ENCODE measurements around the gene YIPF2.
"Not testable (repeated sequence)": the region's sequence is repeated elsewhere in the genome, so short reads cannot be mapped to it uniquely, and the experiment has no call there.

The YIPF2 gene

DNA sequence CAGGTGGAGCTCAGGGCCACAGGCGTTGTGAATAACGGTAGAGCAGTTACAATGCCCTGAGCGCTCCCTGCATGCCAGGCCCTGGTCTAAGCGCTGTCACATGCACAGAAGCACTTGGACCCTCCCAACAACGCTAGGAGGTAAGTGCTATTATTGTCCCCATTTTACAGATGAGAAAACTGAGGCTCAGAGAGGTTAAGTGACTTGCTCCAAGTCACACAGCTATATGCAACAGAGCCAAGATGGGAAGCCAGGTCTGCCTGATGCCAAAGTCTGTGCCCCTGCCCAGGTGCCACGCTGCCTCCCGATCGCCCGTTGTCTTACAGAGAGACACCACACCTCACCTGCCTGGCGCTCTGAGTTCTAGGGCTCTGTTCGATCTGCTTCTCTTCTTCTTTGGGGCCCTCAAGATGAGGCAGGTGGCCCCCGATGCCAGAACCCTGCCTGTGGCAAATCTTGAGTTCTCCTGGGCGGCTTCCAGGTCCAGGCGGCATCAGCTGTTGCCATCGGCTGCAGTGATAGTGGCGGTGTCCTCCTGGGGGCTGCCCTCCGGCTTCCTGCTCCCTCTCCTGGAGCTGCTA, 20.0 kb downstream of the YIPF2 start:
- no peak for DNase-seq (ENCODE audit: low read depth)

DNA sequence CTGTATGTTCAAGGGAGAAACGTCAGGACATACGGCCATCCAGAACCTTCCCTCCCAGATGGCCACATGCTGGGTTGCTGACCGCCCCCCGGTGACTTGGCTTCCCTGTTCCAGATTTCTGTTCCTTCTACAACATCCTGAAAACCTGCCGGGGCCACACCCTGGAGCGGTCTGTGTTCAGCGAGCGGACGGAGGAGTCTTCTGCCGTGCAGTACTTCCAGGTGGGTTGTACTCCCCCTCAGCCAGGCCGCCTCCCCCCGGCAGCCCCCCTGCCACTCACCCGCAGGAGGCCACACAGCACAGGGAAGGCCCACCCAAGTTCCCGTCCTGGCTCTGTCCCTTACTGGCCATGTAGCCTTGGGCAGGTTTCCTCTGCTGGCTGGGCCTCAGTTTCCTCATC, 20.5 kb downstream of the YIPF2 start:
- DNase-seq (ENCODE audit: low read depth) = no peak

DNA sequence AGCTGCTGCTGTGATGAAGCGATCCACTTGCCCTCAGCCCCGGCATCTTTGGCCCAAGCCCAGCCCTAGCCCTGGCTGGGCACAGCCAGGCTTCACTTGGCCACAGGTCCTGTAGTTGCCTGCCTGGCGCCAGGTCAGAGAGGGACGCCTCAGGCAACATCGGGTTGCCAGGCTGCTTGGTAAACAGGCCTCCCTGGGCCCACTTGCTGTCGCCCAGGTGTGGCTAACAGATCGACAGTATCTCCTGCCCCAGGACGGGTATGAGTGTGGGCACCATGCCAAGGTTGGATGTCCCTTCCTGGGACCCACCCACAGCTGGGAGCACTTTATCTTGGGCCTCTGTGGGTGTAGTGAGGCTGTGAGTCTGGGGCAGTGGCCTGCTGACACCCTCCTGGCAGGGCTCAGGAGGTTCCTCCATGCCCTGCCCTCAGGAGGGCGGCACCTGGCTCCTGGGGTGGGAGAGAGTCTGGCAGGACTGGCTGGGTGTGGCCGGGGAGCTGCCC, 29.2 kb downstream of the YIPF2 start:
- no peak for DNase-seq (ENCODE audit: low read depth)

DNA sequence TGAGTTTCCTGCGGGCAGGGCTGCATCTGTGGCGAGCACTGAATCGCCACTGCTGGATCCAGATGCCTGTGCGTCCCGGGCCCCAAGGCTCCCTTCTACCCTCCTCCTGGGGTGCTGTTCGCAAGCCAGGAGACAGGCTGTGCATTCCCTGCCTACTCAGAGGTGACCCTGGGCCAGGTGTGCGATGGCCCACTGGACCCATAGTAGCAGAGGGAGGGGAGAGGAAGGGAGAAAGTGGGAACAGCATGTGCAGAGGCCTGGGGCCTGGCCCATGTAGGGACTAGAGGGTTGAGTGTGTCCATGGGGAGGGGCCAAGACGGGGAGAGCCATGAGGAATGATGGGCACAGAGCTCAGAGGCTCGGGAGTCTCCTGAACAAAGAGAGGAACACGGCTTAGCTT, 29.8 kb downstream of the YIPF2 start:
- no peak for DNase-seq (ENCODE audit: low read depth)

DNA sequence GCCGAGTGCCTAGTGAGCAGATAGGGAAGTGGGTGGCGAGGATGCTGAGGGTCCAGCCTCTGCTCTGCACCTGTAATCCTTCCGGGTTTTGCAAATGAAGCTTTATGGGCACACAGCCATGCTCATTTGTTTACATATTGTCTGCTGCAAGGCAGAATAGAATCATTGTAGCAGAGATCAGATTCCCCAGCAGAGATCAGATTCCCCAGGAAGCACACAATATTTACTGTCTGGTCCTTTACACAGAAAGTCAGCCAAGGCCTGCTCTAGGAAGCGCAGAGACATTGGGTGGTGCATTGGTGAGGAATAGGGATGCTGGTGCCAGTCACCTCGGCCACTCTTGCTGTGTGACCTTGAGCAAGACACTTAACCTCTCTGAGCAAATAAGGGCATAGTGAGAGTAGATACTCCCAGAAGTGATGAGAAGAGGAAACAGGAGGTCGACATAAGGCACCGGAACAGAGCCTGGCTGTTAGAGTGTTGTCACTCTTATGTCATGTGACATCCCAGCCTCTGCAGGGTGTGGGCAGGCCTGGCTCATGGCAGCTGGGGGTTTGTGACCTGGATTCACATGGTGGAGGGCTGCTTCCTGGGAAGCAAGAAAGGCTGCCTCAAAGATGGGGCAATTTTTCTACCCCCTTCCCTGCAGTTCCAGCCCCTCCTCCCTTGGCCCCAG, 31.4 kb downstream of the YIPF2 start:
- DNase-seq (ENCODE audit: low read depth) = no peak

DNA sequence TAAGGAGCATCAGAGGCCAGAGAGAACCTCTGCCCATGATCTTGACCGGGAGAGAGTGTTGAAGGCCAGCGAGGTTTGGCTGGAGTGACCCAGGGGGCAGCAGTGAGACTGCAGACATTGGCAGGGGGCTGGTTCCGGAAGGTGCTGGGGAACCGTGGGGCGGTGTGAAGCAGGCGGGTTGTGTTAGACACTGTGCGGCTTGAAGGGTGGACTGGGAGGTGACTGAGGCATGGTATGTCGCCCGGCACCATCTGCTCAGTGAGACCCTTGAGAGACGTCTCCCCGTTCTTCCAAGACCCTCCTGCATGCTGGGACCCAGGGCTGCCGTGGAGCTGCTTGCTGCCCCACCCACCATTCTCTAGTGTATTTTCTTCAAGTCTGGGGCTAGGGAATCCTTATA, 32.5 kb downstream of the YIPF2 start:
- no peak for DNase-seq (ENCODE audit: low read depth)

DNA sequence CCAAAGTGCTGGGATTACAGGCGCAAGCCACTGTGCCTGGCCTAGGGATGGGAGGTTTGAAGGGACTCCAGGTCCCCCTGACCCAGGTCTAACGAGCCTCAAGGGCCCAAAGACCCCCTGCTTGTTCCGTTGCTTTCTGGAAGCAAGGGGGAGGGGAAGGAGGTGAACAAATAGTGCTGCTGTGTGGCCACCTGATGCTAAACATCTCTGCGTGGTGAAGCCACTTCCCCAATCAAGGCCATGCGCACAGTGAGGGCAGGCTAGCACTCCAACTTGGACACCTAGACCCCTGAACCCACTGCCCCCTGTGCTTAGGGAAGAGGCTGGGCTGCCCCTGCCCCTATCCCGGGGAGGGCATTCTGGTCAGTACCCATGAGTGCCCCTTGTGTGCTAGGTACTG, 33.1 kb downstream of the YIPF2 start:
- DNase-seq (ENCODE audit: low read depth) = no peak

DNA sequence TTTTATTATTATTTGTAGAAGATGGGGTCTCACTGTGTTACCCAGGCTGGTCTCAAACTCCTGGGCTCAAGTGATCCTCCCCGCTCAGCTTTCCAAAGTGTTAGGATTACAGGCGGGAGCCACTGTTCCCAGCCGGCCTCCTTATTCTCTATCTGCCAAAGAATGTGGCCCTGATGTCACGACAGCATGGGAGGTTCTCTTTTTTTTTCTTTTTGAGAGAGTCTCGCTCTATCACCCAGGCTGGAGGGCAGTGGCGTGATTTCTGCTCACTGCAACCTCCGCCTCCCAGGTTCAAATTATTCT, 33.6 kb downstream of the YIPF2 start:
- DNase-seq (ENCODE audit: low read depth) = no peak

DNA sequence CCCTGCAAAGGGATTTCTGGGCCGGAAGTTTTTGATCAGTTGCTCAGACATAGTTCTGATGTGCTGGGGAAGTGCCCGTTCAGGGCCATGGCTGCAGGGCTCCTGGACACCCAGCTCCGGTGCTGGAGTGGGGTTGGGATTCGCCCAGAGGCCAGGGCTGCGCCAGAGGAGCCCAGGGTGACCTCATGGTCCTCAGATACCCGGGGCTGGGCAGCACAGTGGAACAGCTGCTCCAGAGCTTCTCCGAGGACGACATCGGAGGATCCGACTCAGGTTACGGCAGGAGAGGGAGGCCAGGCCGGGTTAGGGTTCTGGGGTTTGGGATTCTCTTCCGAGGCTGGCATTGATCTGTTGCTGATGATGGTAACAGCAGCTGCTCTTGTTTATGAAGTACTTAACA, 36.2 kb downstream of the YIPF2 start:
- DNase-seq (ENCODE audit: low read depth) = no peak

DNA sequence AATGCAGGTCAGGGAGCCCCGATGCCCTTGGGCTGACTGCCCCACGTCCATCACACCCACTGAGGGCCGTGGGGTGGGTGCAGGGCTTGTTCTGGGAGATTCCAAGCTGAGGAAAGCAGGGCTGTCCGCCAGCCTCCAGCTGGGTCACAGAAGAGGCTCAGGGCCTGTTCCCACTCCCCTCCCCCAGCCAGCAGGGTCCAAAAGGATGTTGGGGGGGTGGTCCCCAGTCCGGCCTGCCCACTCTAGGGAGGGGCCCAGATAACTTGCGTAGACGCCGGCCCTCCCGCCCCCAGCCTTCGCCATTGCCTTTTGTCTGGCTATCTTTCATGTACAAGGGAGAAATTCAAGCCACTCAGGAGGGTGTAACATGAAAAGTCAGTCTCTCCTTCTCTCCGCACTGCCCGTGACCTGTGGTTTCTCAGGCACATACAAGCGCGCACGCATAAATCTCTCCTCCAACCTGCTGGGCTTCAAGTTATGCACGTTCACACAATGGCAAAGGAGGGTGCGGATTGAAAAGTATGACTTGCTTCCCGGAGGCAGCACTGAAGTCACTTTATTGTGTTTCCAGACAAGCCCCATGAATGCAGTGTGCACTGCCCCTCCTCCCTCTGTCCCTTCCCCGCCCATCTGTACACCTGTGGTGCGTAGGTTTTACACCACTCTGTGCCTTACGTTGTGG, 36.9 kb downstream of the YIPF2 start:
- DNase-seq (ENCODE audit: low read depth) = no peak

DNA sequence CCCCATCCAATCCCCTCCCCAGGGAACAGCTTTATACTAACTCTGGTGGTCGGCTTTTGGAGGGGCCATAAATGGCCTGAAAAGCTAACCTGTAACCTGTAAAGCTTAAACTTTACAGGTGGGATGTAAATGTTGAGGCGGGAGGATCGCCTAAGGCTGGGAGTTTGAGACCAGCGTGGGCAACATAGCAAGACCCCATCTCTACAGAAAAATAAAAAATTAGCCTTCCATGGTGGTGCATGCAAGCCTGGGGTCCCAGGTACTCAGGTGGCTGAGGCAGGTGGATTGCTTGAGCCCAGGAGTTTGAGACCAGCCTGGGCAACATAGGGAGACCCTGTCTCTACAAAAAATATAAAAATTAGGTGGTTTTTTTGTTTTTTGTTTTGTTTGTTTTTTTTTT, 38.6 kb downstream of the YIPF2 start:
- no peak for DNase-seq (ENCODE audit: low read depth)

DNA sequence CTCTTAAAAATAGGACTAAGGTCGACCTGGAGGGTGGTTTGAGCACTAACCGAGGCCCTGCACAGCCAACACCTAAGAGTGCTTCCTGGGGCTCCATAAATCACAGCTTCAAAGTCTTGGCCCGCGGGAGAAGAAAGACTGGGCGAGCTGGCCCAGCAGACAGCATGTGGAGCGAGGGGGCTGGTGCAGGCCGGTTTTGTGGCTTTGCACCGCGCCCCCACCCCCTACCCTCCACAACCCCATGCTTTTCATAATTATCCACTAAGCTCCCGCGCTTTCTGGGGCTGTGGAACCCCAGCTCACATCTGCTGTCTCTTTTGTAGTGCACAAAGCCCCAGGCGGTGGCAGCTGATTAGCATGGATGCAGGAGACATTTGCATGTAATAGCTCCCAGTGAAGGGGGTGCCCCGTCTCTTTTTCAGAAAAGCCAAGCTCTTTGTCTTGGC, 40.0 kb downstream of the YIPF2 start:
- DNase-seq (ENCODE audit: low read depth) = no peak

DNA sequence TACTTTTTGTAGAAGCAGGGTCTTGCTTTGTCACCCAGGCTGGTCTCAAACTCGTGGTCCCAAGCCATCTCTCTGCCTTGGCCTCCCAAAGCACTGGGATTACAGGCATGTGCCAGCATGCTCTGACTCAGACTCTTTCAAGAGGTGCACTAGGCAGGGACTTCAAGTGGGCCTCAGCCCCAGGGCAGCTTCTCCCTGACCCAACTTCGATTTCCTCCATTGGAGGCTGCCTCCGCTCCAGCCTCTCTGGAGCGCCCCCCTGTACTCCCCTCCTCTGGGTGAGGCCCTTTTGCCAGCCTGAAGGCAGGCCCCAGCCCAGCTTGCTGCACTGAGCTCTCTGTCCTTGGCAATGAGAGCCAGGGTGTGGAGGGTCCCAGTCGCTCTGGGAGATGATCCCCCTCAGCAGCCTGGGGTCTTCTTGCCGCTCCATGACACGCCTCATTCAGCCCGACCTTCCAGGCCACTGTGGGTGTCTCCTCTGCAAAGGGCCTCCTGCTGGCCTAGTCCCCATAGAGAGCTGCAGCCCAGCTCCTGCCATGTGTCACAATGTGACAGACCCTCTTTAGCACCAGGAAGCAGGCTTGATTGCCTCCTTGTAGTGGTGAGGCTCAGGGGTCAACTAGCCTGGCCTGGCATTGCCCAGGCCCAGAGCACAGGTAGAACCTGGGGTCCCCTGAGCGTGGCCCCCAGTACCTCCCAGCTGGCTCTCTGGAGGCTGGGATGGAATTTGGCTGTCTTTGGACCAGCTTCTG, 40.6 kb downstream of the YIPF2 start:
- no peak for DNase-seq (ENCODE audit: low read depth)

DNA sequence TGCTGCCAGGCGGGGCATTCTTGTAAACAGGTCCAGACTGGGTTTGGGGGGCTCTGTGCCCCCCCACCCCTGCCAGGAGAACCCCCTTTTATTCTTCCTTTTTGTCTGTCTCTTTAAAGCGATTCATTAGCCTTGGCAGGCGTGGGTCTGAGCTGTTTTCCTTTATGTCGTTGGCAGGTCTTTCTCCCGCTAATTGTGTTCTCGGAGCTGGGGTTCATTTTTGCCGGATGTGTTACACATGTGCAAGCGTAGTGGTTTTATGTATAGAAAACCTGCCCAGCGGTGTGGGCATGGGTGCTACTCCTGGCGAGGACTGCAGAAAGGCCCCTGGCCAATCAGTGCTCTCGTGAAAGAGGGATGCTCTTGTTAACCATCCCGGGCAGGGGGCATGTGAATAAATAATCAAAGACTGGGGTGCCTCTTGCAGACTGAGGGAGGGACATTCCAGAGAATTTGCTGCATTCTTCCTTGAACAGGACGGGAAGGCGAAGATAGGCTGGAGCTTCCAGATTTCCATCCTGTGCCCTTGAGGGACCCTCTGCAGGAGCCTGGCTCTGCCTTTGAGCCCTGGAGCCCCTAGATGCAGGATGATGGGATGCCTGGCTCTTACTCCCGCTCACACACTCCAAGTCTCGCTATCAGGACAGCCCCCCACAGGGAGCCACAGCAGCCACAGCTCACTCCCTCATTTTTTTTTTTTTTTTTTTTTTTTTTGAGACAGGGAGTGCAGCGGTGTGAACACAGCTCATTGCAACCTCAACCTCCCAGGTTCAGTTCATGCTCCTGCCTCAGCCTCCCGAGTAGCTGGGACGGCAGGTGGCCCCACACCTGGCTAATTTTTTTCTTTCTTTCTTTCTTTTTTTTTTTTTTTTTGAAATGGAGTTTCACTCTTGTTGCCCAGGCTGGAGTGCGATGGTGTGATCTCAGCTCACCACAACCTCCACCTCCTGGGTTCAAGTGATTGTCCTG, 43.0 kb downstream of the YIPF2 start:
- DNase-seq (ENCODE audit: low read depth) = no peak

DNA sequence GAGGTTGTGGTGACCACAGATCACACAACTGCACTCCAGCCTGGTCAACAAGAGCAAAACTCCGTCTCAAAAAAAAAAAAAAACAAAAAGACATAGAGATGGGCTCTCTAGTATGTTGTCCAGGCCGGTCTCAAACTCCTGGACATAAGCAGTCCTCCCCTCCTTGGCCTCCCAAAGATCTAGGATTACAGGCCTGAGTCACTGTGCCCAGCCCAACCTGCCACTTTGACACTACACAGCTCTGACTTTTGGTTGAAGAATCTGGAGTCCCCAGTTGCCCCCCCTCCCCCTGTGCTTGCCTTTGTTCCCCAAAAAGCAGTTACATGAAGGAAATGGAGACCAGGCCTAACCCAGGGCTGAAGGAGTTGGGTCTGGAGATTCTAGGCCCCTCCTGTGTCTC, 44.2 kb downstream of the YIPF2 start:
- no peak for DNase-seq (ENCODE audit: low read depth)

DNA sequence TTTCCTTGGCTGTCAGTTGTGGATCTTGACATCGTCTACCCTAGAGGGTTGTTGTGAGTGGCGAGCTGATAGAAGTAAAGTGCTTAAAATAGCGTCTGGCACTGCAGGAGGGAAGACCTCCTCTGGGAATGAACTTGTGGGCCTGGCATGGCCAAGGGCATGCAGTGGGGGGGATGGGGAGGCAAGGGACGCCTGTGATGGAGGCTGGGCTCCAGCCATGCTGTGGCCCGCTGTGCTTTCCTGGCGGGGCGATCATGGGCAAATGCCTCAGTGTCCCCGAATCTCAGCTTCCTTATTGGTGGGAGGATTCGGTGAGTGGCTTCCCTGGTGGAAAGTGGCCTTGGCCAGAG, 46.4 kb downstream of the YIPF2 start:
- no peak for DNase-seq (ENCODE audit: low read depth)

DNA sequence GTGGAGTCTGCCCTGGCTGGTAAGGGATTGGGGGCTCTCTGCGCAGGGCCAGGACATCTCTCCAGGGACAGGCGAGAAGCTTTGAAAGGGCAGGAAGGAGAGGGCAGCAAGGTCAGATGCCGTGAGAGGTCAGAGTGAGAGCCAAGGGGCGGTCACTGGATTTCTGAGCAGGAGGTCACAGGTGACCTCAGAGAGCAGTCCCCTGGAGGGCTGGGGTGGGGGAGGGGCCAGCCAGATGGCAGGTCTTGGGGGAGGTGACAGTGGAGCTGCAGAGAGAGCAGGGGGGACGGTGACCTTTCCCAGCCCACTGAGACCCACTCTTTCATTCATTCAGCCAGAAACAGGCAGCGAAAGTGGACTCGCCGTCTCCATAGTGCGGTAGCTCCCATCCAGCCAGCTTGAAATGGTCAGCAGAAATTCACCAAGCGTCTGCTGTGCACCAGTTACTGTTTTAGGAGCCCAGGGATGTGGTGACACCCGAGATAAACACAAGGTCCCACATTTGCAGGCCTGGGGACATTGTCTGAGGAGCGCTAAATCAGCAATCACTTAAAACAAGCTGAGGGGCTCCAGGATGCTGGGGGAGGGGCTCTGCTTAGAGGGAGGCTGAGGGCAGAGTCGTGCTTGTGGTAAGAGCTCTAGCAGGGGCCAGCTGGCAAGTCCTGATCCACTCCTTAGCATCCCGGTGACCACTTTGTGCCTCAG, 46.9 kb downstream of the YIPF2 start:
- DNase-seq (ENCODE audit: low read depth) = no peak

DNA sequence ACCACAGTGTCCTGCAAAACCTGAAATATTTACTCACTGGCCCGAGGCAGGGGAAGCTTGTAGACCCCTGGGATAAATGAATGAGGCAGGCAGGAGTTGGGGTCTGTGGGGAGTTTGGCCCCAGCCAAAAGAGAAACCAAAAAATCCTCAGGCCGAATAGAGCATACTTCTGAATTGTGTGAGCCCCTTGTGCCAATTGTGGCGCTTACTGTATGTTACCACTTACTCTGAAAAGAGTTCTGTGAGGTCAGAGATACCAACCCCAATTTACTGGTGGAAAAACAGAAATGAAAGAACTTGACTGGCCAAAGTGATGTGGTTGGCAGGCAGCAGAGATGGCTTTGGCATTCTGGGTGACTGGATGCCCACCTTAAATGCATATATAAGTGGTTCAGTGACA, 50.2 kb downstream of the YIPF2 start:
- DNase-seq (ENCODE audit: low read depth) = no peak

DNA sequence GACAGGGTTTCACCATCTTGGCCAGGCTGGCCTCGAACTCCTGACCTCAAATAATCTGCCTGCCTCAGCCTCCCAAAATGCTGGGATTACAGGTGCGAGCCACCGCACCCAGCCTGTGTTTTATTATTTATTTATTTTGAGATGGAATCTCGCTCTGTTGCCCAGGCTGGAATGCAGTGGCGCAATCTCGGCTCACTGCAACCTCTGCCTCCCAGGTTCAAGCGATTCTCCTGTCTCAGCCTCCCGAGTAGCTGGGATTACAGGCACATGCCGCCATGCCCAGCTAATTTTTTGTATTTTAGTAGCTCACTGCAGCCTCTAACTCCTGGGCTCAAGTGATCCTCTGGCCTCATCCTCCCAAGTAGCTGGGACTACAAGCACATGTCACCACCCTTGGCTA, 50.8 kb downstream of the YIPF2 start:
- not testable (repeated sequence) for DNase-seq (ENCODE audit: low read depth)

DNA sequence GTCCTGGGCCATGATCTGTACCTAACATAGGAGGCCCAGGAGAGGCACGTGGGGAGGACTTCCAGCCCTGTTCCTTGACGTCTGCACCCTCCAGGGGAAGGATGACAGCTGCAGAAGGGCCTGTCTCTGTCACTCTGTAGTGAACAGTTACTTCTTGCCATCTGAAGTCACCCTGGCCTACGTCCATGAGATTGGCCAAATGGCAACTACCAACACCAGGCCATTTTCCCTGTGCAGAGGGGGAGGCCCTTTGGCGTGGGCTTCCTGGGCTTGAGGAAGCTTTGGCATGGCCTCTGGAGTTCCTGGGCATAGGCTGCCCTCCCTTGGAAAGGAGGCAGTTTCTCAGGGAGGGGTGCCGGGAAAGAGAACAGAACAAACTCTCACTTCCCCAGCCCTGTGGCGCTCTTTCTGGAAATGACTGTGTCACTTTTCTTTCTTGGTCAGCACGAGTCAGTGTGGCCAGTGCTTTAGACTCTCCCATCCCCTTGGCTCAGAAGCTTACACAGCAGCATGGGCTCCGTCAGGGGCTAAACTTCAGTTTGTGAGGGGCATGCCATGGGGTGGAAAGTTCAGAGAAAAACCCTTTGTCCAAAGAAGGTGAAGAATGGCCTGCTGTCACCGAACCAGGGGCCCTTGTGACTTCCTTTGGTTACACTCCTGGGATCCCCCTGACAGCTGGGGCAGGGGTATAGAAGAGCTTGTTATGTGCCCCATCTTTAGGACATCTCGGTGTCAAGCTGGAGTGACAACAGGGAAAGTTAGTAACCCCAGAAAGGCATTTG, 51.8 kb downstream of the YIPF2 start:
- no peak for DNase-seq (ENCODE audit: low read depth)

All from stimulated activated CD8-positive, alpha-beta memory T cell treated with anti-CD3 and anti-CD28 coated beads, Interleukin-15, amount 100 ng/mL, for 1 hour (primary cell).